Nephron progenitor cell (in vitro differentiated cells): ENCODE results near the gene CPVL.
"Not testable (repeated sequence)": the region's sequence is repeated elsewhere in the genome, so short reads cannot be mapped to it uniquely, and the experiment has no call there.

Experiments
- DNase-seq: peaks from one replicate; pipeline ENCODE4 v3.0.0; 2021
- H3K27ac Mint-ChIP-seq: 2 replicates; pipeline ENCODE4 v1.8.0; 2021; ENCODE audit warnings: mild to moderate bottlenecking, moderate library complexity, mixed read lengths
- H3K27me3 Mint-ChIP-seq: 2 replicates; pipeline ENCODE4 v1.8.0; 2021; ENCODE audit warnings: mild to moderate bottlenecking, low read depth, mixed read lengths; ENCODE audit not compliant: poor library complexity
- H3K36me3 Mint-ChIP-seq: 2 replicates; pipeline ENCODE4 v1.8.0; 2021; ENCODE audit warnings: low read depth, mixed read lengths
- H3K4me1 Mint-ChIP-seq: 2 replicates; pipeline ENCODE4 v1.8.0; 2021; ENCODE audit warnings: mixed read lengths
- H3K4me3 Mint-ChIP-seq: 2 replicates; pipeline ENCODE4 v1.8.0; 2021; ENCODE audit warnings: mild to moderate bottlenecking, moderate library complexity, mixed read lengths
- H3K9me3 Mint-ChIP-seq: 2 replicates; pipeline ENCODE4 v1.8.0; 2021; ENCODE audit warnings: mild to moderate bottlenecking, moderate library complexity, mixed read lengths
- TF ChIP-seq, protein P1 (sequence below): fragments of 200-600 bp; sonication (generic); IDR thresholded peaks from 2 replicates; pipeline ENCODE4 v1.5.0; 2021; ENCODE audit warnings: antibody characterized with exemption

The CPVL gene

DNA sequence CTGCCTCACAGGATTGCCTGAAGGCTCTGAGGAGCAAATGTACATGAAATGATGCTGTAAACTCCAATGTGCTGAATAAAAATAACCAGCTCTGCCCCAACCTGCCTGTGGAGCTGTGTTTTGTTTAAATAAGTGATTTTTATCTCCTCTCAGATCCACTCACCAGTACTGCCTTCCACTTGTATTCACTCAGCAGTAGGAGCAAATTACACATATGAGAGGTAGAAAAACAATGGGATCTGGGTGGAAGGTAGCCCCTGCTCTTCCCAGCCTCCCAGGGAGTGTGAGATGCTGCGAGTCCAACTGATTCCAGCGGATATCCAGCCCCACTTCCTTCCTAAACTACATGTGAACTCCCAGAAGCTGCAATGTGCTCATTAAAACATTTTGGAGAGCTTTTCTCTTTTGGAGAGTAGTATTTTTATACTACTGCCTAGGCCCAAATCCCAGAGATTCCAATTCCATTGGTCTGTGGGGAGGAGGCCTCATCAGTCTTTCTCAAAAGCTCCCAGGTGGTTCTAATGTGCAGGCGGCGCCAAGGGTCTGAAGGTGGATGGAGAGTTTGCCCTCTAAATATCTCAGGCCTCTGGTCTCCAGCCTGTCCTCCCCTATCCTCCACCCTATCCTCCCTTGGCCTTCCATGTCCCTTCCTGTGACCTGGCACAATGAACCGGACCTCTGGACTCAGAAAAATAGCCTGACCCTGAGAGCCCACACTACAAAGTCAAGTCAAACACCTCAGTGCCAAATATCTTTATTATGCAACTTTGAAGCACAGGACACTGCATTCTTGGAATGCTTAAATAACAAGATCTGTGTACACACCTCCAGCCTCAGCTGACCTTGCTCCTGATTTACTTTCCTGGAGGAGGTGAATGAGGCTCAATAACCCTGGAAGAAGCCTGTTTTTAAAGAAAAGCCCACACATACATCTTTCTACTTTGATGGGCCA, 46.2 kb downstream of the CPVL start:
- peak overlapping the region; percentile 59 for H3K27ac Mint-ChIP-seq

DNA sequence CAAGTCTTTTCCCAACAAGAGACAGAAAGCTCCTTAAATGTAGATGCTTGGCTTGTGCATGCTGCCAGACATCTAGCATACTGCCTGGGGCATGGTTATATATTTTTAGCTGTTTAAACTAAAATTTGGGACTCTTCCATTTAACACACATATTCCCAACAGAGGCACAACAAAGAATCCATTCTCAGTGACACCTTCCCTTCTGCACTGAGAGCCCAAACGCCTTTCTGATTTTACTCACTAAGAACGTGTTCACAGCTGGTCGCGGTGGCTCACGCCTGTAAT, 49.9 kb downstream of the CPVL start:
- DNase-seq, result no peak
- TF ChIP-seq, protein P1, sequence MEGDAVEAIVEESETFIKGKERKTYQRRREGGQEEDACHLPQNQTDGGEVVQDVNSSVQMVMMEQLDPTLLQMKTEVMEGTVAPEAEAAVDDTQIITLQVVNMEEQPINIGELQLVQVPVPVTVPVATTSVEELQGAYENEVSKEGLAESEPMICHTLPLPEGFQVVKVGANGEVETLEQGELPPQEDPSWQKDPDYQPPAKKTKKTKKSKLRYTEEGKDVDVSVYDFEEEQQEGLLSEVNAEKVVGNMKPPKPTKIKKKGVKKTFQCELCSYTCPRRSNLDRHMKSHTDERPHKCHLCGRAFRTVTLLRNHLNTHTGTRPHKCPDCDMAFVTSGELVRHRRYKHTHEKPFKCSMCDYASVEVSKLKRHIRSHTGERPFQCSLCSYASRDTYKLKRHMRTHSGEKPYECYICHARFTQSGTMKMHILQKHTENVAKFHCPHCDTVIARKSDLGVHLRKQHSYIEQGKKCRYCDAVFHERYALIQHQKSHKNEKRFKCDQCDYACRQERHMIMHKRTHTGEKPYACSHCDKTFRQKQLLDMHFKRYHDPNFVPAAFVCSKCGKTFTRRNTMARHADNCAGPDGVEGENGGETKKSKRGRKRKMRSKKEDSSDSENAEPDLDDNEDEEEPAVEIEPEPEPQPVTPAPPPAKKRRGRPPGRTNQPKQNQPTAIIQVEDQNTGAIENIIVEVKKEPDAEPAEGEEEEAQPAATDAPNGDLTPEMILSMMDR, result no peak
- peaks cover 27% of the 10 kb centered on the region for H3K36me3 Mint-ChIP-seq
- H3K27ac Mint-ChIP-seq, result peak overlapping the region; percentile 87
- peaks cover 66% of the 10 kb centered on the region for H3K4me1 Mint-ChIP-seq
- H3K27me3 Mint-ChIP-seq, result no peaks in the 10 kb centered on the region
- H3K4me3 Mint-ChIP-seq, result no peak overlapping the region
- peaks cover 4% of the 10 kb centered on the region for H3K9me3 Mint-ChIP-seq

More for the DNA sequence above, 46.2 kb downstream of the CPVL start:
- no peak for DNase-seq
- H3K9me3 Mint-ChIP-seq, result peaks cover 4% of the 10 kb centered on the region
- H3K36me3 Mint-ChIP-seq, result peaks cover 18% of the 10 kb centered on the region
- no peaks in the 10 kb centered on the region for H3K27me3 Mint-ChIP-seq
- peaks cover 53% of the 10 kb centered on the region for H3K4me1 Mint-ChIP-seq
- no peak overlapping the region for H3K4me3 Mint-ChIP-seq
- TF ChIP-seq, protein P1, result no peak

DNA sequence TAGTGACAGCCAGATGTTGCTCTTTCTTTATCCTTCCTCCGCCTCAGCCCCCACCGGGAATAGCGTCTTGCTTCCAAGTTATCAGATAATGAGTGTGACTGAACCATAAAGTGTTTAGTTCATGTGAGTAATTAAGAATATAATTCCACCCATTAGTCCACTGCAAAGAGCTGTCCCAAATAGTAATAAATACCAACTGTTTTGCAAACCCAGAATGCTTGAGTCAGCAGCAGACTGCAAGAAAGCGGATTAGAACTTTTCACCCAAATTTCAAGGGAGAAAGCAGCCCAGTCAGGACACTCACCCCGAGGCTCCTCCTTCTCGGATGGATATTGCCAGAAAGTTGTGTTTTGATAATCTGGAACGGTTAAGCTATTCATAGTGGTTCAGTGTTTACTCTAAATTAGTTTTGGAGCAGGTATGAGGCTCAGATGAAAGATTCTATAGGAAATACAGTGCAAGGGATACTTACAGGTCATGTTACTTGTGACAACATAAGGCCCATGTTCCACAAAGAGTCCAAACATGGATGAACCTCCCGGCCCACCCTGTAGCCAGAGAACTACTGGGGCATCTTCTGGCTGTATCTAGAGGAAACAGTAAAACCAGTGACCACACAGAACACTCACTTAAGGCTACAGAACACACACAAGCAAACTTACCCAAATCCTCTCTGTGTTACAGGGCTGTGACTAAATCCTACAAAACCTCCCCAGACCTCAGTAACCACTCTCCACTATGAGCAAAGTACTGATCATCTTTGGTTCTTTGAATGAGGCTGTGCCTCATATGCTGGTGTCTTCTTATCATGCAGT, 50.5 kb downstream of the CPVL start:
- Mint-ChIP-seq H3K36me3 (peaks cover 27% of the 10 kb centered on the region), H3K27ac (peak overlapping the region; percentile 87), H3K4me3 (no peak overlapping the region), H3K4me1 (peaks cover 69% of the 10 kb centered on the region), H3K9me3 (peaks cover 4% of the 10 kb centered on the region), H3K27me3 (no peaks in the 10 kb centered on the region)
- no peak for DNase-seq
- TF ChIP-seq, protein P1, result no peak

DNA sequence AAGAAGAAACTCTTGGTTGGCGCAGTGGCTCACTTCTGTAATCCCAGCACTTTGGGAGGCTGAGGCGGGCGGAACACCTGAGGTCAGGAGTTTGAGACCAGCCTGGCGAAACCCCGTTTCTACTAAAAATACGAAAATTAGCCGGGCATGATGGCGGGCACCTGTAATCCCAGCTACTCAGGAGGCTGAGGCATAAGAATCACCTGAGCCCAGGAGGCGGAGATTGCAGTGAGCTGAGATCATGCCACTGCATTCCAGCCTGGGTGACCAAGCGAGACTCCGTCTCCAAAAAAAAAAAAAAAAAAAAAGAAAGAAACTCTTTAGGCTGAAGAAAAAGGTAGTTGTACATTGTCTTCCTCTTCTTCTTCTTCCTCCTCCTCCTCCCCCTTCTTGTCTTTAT, 53.2 kb downstream of the CPVL start:
- Mint-ChIP-seq H3K4me1 (peaks cover 68% of the 10 kb centered on the region), H3K36me3 (peaks cover 31% of the 10 kb centered on the region)
- H3K27ac Mint-ChIP-seq, result not testable (repeated sequence)

DNA sequence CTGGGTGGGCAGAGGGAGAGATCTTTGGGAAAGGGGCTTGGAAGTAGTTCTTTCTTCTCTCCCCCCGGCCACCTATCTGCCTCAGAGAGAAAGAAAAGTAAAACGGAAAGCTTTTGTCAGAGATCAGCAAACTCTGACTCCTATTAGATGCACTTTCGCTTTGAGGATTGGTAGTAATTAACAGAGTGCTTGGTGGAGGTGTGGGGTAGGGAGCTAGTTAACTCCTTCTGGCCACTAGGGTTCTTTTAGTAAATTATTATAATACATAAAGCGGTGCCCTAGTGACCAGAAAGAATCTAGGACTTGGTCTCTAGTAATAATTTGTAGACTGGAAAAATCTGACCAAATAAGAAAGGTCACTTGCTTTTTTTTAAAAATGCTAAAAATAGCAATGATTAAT, 54.6 kb downstream of the CPVL start:
- no peak overlapping the region for H3K4me3 Mint-ChIP-seq
- peak overlapping the region; percentile 60 for H3K27ac Mint-ChIP-seq
- DNase-seq, result no peak

More for the DNA sequence above, 53.2 kb downstream of the CPVL start:
- not testable (repeated sequence) for DNase-seq, H3K27me3 Mint-ChIP-seq, H3K4me3 Mint-ChIP-seq, H3K9me3 Mint-ChIP-seq

More for the DNA sequence above, 54.6 kb downstream of the CPVL start:
- peaks cover 27% of the 10 kb centered on the region for H3K36me3 Mint-ChIP-seq
- H3K27me3 Mint-ChIP-seq, result no peaks in the 10 kb centered on the region
- TF ChIP-seq, protein P1, result no peak
- H3K9me3 Mint-ChIP-seq, result no peaks in the 10 kb centered on the region
- peaks cover 66% of the 10 kb centered on the region for H3K4me1 Mint-ChIP-seq
